ENCODE data around the gene ZNF615. TPM values are rescaled to one million over a fixed set of nuclear protein-coding genes. Genes with fewer than 3 reads are reported as not detected.
"Not testable (repeated sequence)": the region's sequence is repeated elsewhere in the genome, so short reads cannot be mapped to it uniquely, and the experiment has no call there.

The ZNF615 gene
- total RNA-seq, 1 experiment from 2014 or later, result 1.6 TPM

DNA sequence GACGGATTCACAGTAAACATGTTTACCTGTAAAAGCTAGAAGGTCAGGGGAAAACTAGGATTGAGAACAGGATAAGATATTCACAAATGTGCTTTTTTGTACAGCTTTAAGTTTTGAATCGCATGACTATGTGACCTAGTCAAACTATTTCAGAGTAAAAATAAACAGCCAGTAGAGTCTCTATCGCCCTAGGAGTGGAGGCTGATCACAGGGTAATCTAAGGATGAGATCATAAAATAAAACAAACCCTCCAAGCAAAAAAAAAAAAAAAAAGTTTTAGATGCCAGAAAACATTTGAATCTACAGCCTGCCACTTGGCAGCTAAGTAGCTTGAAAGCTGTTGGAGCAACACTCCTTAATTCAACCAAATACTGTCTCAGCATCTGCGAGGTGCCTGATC, 48.2 kb downstream of the ZNF615 start (continued):
- TF ChIP-seq, protein P1, sequence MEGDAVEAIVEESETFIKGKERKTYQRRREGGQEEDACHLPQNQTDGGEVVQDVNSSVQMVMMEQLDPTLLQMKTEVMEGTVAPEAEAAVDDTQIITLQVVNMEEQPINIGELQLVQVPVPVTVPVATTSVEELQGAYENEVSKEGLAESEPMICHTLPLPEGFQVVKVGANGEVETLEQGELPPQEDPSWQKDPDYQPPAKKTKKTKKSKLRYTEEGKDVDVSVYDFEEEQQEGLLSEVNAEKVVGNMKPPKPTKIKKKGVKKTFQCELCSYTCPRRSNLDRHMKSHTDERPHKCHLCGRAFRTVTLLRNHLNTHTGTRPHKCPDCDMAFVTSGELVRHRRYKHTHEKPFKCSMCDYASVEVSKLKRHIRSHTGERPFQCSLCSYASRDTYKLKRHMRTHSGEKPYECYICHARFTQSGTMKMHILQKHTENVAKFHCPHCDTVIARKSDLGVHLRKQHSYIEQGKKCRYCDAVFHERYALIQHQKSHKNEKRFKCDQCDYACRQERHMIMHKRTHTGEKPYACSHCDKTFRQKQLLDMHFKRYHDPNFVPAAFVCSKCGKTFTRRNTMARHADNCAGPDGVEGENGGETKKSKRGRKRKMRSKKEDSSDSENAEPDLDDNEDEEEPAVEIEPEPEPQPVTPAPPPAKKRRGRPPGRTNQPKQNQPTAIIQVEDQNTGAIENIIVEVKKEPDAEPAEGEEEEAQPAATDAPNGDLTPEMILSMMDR (IDR thresholded peaks at IDR 0.05 in 2 of 3, conservative IDR thresholded peaks at IDR 0.05 in 1 of 3; ENCODE audit: borderline replicate concordance in 1 of 3, insufficient read depth in 1 of 3, low read depth in 2 of 3, low read length in 2 of 3), result no peak
- TF ChIP-seq POLR2A (IDR thresholded peaks at IDR 0.05; ENCODE audit: borderline replicate concordance, extremely low read depth, insufficient read depth, insufficient read length), result no peak
- TF ChIP-seq ZFX (IDR thresholded peaks at IDR 0.05), result no peak
- TF ChIP-seq ZNF274 (IDR thresholded peaks at IDR 0.05; ENCODE audit: low read depth, low read length), result no peak
- TF ChIP-seq YY1 (IDR thresholded peaks at IDR 0.05; ENCODE audit: extremely low read depth, insufficient replicate concordance, low read depth, low read length), result no peak
- TF ChIP-seq EZH2 (IDR thresholded peaks at IDR 0.05), result no peak
- TF ChIP-seq, protein P2, sequence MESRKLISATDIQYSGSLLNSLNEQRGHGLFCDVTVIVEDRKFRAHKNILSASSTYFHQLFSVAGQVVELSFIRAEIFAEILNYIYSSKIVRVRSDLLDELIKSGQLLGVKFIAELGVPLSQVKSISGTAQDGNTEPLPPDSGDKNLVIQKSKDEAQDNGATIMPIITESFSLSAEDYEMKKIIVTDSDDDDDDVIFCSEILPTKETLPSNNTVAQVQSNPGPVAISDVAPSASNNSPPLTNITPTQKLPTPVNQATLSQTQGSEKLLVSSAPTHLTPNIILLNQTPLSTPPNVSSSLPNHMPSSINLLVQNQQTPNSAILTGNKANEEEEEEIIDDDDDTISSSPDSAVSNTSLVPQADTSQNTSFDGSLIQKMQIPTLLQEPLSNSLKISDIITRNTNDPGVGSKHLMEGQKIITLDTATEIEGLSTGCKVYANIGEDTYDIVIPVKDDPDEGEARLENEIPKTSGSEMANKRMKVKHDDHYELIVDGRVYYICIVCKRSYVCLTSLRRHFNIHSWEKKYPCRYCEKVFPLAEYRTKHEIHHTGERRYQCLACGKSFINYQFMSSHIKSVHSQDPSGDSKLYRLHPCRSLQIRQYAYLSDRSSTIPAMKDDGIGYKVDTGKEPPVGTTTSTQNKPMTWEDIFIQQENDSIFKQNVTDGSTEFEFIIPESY (IDR thresholded peaks at IDR 0.05; ENCODE audit: extremely low read depth, insufficient replicate concordance, low read length), result no peak
- TF ChIP-seq RAD21 (IDR thresholded peaks at IDR 0.05; ENCODE audit: low read depth), result no peak

DNA sequence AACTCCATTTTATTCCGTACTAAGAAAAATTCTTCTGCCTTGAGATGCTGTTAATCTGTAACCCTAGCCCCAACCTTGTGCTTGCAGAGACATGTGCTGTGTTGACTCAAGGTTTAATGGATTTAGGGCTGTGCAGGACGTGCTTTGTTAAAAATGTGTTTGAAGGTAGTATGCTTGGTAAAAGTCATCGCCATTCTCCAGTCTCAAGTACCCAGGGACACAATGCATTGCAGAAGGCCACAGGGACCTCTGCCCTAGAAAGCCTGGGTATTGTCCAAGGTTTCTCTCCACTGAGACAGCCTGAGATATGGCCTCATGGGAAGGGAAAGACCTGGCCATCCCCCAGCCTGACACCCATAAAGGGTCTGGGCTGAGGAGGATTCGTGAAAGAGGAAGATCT, 50.2 kb downstream of the ZNF615 start:
- RAD21 ChIA-PET (ENCODE audit: low non-redundant PET in 1 of 2, low total read pairs in 2 of 2, uncharacterized antibody in 2 of 2, unreplicated experiment in 2 of 2); H3K79me2 ChIP-seq (ENCODE audit: insufficient read depth, low read length); ATAC-seq; H3K27ac ChIP-seq (ENCODE audit: low read depth, low read length); H3K36me3 ChIP-seq (ENCODE audit: control insufficient read depth in 1 of 2, insufficient read depth in 2 of 2, low read length in 2 of 2); H3K27me3 ChIP-seq (ENCODE audit: insufficient read depth, low read length); intact Hi-C loops (cut with micrococcal nuclease); CTCF ChIA-PET; H3K9me2 ChIP-seq (ENCODE audit: insufficient read depth); H4K20me1 ChIP-seq (ENCODE audit: insufficient read depth); H3K4me3 ChIP-seq (replicated peaks in 1 of 2; ENCODE audit: low read depth in 1 of 2, low read length in 2 of 2); BruUV-seq (replicated peaks); DNase-seq (ENCODE audit: low read depth, low spot score); H3K9me3 ChIP-seq (ENCODE audit: control insufficient read depth in 1 of 2, insufficient read depth in 1 of 2, low read depth in 1 of 2, low read length in 2 of 2); H3K4me2 ChIP-seq (ENCODE audit: low read length); POLR2A ChIA-PET; H3K9ac ChIP-seq (ENCODE audit: low read length); H2AFZ ChIP-seq (ENCODE audit: low read depth, low read length, poor library complexity, severe bottlenecking); H3K4me1 ChIP-seq (ENCODE audit: control insufficient read depth in 1 of 2, insufficient read depth in 2 of 2, low read length in 2 of 2): not testable (repeated sequence)

Data from HCT116 (cell line).